ENCODE measurements around the gene OR51E1.

OR51E1 gene

DNA sequence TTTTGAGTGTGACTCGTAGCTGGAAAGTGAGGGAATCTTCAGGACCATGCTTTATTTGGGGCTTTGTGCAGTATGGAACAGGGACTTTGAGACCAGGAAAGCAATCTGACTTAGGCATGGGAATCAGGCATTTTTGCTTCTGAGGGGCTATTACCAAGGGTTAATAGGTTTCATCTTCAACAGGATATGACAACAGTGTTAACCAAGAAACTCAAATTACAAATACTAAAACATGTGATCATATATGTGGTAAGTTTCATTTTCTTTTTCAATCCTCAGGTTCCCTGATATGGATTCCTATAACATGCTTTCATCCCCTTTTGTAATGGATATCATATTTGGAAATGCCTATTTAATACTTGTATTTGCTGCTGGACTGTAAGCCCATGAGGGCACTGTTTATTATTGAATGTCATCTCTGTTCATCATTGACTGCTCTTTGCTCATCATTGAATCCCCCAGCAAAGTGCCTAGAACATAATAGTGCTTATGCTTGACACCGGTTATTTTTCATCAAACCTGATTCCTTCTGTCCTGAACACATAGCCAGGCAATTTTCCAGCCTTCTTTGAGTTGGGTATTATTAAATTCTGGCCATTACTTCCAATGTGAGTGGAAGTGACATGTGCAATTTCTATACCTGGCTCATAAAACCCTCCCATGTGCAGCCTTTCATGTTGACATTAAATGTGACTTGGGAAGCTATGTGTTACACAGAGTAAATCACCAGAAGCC is 11.0 kb downstream of the OR51E1 start:
- no peak for DNase-seq

GRCh38 chr11:4658629-4659445 is 15.1 kb downstream of the OR51E1 start:
- DNase-seq, result no peak

DNA sequence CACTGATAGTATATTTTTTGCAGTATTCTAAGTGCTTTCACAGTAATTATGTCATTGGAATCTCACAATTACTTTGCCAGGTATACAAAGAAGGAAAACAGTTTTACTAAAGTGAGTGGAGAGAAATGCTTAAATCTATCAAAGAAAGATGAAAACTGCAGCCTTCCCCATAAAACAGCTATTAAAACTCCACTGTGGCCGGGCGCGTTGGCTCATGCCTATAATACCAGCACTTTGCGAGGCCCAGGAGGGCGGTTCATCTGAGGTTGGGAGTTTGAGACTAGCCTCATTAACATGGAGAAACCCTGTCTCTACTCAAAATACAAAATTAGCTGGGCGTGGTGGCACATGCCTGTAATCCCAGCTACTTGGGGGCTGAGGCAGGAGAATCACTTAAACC is 19.1 kb downstream of the OR51E1 start:
- no peak for DNase-seq

DNA sequence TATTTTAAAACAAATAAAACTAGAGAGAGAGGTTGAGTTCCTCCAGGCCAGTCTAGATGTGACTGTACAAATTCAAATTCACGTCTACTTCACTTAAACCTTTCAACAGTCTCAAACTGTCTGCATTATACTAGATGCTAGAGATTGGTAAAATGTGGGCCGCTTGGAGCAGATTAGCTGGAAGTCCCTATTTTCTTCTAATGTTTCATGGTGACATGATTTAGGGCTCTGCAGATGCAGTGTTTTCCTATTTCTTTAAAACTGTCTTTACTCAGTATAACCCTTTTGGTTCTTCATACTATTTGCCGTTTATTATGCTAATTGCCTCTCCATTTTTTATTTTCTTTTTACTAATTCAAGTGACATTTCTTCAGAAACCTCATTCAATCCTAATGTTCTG is 20.4 kb downstream of the OR51E1 start:
- no peak for DNase-seq

DNA sequence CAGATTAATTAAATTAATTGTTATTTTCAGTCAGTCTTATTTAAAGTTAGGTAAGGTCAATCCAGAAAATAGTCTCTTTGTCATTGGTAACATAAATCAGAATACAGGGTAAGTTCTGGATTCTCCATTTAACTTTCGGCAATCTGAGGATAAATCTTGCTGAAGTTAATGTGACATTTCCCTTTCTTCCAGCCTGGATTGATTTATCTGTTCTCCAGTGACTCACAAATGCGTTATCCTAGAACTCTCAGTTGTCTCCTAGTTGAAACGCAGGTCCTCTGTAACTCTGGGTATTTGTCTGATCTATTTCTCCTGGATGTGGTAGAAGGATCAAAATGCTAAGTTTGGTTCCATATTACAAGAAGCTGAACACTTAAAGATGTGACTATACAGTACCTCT is 21.0 kb downstream of the OR51E1 start:
- no peak for DNase-seq

- DNase-seq, result no peak
Observed at GRCh38 chr11:4665424-4665823, 21.6 kb downstream of the OR51E1 start.

DNA sequence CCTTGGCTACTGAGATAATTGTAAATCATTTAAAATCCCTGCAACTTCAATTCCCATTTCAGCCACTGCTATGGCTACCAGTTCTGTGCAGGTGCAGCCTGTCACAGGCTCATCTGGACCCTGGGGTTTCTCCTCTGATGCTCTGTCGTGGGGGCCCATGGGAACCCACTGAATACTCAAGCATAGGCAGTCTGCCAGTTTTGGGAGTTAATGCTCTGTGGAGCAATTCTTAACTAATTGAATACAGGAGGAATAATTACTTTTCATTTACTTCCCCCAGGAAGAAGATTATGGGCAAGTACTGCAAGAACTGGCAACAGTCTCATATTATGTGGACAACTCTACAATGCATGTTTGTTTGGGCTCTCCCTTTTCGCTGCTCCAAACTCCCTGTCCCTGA is 28.0 kb downstream of the OR51E1 start:
- DNase-seq, result no peak

DNA sequence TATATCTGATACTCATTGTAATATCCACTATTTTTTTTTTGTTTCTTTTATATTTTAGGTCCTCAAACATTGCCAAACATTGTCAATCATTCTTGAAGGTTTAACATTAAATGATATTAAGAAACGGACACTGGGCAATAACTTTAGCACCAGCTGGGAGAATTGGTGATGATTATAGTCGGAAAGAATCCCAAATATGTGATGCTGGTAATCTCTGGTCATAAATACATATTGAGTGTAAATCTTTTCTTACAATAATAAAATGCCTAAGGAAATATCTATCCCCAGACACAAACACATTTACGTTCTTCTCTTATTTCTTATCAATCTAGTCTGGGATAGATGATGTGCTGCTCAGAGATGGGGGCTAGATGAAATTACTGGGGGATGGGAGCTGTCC is 28.7 kb downstream of the OR51E1 start:
- DNase-seq, result no peak

- no peak for DNase-seq
Observed at GRCh38 chr11:4673781-4674180, 30.0 kb downstream of the OR51E1 start.

- DNase-seq, result peak; percentile 56 to 83
Observed at GRCh38 chr11:4677948-4678347, 34.2 kb downstream of the OR51E1 start.

DNA sequence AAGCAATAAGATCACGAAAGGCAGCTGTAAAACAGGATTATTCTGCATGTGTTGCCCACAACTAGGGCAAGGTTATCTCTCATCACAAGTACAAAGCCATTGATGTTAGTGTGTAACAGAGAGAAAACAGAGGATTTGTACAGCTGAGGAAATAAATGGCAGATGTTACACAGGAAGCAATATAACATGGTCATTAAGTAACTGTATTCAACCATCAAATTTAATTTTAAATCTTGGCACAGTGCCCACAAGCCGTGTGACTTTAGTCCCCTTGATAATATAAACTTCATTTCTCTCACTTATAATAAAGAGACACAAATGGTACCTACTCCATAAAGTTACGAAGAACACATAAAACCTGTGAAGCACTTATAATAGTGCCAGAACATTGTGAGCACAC is 36.6 kb downstream of the OR51E1 start:
- DNase-seq, result peak in 1 of 2 experiments; percentile 43

- DNase-seq, result no peak
Observed at GRCh38 chr11:4682623-4683419, 39.0 kb downstream of the OR51E1 start.

DNA sequence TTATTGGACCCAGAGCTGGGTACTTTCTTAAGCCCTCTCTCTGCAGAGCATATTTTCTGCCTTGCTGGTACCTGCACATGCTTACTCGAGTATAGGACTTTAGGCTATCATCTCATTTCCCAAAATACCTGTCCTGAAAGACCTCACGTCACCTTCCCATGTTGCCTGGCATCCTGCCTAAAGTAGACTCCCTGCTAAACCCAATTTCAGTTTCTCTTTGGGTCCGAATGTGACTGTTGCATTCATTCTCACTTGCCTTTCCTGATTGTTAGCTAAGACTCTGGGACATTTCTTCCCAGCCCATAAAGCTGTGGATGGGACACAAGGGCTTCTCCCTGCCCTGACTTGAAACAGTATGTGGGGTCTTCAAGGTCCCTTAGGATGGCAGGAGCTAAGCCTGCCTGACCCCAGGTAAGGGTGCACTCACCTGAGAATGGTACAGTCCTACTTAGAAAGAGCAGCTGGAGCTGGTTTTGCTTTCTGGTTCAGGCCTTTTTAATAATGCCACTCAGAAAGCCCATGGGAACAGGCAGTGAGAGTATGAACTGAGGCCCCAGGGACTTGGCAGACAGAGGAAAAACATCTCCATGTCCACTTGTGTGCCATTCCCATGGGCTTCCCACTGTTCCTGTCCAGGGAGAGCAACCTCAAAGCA is 41.0 kb downstream of the OR51E1 start:
- DNase-seq, result peak in 1 of 2 experiments; percentile 10

DNA sequence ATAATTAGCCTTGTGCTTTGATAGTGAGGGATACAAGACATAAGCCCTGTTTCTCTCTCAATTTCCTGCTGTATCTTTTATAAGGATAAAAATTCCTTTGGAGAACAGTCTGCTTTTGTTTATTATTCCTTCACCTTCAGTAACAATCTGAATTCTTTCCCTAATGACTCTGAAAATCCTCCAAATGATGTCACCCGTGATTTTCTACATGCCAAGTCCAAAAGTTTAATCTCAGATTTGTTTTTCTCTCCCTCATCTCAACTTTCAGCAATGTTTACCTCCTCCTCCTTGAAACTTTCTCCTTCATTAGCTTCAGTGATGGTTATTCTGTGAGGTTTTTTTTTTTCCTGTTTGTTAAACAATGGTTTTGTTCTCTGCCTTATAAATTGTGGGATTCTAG is 51.7 kb downstream of the OR51E1 start:
- no peak for DNase-seq

- no peak for DNase-seq
Observed at GRCh38 chr11:4697585-4697984, 53.8 kb downstream of the OR51E1 start, which contains the start of gene OR51E2. OR51E2 (minus strand) TSS chr11:4697853; CDS start chr11:4682711, 15,142 bp downstream.

DNA sequence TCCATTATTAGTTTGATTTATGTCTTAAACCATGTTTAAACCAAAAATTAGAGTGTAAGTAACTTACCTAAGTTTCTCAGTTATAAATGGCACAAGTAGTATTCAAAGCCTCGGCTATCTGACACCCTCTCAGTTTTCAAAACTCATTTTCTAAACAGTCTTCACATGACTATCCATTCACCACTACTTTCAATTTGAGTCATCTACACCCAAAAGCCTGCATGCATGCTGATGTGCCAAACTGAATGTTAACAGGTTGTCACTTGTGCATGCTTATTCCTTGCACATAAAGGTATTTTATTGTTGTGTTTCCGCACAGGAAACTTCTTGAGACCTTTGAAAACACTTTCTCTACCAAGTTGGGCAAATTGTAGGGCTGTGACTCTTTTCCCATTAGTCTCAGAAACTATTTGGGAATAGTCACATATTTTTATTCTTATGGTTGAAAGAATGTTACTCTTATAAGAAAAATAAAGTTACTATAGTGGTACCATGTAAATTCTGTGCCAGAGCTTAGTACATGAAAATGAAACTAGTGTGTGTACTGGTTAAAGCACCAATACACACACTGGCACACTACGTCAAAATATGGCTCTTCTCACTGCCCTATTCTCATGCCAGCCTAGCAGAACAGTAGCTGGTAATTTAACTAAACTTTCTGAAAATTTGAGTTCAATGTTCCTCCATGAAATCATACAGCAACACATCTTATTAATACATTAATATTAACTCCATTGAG is 56.1 kb downstream of the OR51E1 start:
- DNase-seq, result no peak

- DNase-seq, result no peak
Observed at GRCh38 chr11:4700436-4700820, 56.6 kb downstream of the OR51E1 start.

DNA sequence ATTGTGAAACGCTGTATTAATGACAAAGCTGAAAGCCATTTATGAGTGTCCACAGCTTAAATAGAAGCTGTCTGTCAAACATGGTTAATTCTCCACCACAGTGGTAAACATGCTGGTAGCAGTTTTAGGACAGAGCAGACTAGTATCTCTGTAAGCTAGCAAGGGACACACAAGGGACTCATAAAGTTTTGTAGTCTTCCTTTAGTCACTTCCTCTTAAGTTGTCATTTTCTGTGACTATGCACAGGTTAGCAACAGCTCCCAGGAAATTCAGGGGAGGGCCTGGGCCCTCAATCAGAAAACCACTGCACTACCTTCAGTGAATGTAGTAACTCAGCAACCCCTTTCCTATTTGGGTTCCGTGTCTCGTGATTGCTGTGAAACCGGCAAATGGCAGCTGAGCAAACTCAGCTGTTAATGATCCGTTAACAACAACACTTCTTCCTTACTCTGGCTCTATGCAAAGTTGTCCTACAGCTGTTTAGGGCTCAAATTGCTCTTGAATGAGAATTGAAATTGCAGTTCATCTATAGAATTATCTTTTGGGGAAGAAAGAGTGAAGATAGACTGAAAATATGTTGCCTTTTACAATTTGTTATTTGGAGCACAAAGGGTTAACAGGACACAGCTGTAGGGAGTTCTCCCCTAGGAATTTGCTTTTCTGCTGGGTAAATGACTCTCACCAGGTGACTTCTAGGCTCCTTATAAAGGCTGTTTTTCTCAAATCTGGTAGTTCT is 60.4 kb downstream of the OR51E1 start, which contains the start of gene MMP26:
TSS of gene MMP26 (plus strand) at position 731 of the 736 bp plus-strand sequence.
- no peak for DNase-seq

DNA sequence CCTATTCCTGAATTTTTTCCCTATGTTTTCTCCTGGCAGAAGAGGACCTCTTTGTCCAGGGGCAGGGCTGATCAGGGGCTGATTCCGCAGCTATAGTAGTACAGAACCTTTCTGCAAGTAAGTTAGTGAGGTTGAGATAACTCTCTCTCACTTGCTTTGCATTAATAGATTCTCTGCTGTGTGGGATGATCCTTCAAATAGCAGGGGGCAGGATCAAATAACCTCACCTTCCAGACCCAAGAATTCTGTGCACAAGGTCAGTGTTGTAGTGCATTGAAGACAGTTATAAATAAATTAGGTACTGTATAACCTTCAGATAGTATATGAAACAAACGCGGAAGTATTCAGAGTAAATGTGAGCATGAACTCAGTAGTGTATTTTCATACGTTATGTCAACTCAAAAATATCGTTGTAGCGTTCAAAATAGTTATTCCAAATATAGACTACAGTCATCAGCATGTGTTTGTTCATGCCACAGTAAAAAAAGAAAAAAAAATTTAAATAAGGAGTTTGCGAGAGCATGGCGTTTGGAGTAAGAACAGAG is 61.1 kb downstream of the OR51E1 start:
- no peak for DNase-seq
